Smooth muscle cell (in vitro differentiated cells): Measurements from ENCODE around the gene ZSCAN26. TPM values are rescaled to one million over a fixed set of nuclear protein-coding genes. Genes with fewer than 3 reads are reported as not detected.

Experiments
- DNase-seq: peaks from one replicate; lab custom pipeline; 2025; ENCODE audit not compliant: unreplicated experiment; lab: John Stamatoyannopoulos, UW
- H2AFZ ChIP-seq: fragments of 200-600 bp; sonication (generic); 2 replicates; pipeline ENCODE4 v1.6.0; 2016; ENCODE audit warnings: antibody characterized with exemption, low read depth, mild to moderate bottlenecking
- H3F3A ChIP-seq: fragments of 200-600 bp; sonication (generic); 2 replicates; pipeline ENCODE4 v1.6.0; 2017; ENCODE audit warnings: antibody characterized with exemption, low read depth
- H3K27ac ChIP-seq: fragments of 200-600 bp; sonication (generic); 2 replicates; pipeline ENCODE4 v1.5.1; 2016; ENCODE audit warnings: low read depth, mild to moderate bottlenecking
- H3K27me3 ChIP-seq: fragments of 200-600 bp; sonication (generic); 2 replicates; pipeline ENCODE4 v1.6.1; 2016; ENCODE audit warnings: low read depth, mild to moderate bottlenecking
- H3K36me3 ChIP-seq: fragments of 200-600 bp; sonication (generic); 2 replicates; pipeline ENCODE4 v1.5.1; 2016; ENCODE audit warnings: low read depth
- H3K4me1 ChIP-seq: fragments of 200-600 bp; sonication (generic); 2 replicates; pipeline ENCODE4 v1.5.1; 2016; ENCODE audit warnings: low read depth
- H3K4me2 ChIP-seq: fragments of 200-600 bp; sonication (generic); 2 replicates; pipeline ENCODE4 v1.6.0; 2016; ENCODE audit warnings: mild to moderate bottlenecking
- H3K4me3 ChIP-seq: fragments of 200-600 bp; sonication (generic); 2 replicates; pipeline ENCODE4 v1.5.1; 2016; ENCODE audit warnings: mild to moderate bottlenecking
- H3K79me2 ChIP-seq: fragments of 200-600 bp; sonication (generic); 2 replicates; pipeline ENCODE4 v1.6.0; 2016; ENCODE audit warnings: low read depth, mild to moderate bottlenecking
- H3K9ac ChIP-seq: fragments of 200-600 bp; sonication (generic); 2 replicates; pipeline ENCODE4 v1.6.0; 2016; ENCODE audit warnings: low read depth
- H3K9me3 ChIP-seq: fragments of 200-600 bp; sonication (generic); replicated peaks from 2 replicates; pipeline ENCODE4 v1.5.1; 2016; ENCODE audit warnings: low read depth
- H4K20me1 ChIP-seq: fragments of 200-600 bp; sonication (generic); 2 replicates; pipeline ENCODE4 v1.6.0; 2016; ENCODE audit warnings: low read depth
- WGBS: methylation state at CpG from one replicate; pipeline ENCODE4 v1.1.7; 2016; ENCODE audit warnings: low lambda C conversion rate; 5-methylcytosine and 5-hydroxymethylcytosine counted together
- polyA plus RNA-seq: library from polyadenylated mRNA; unstranded; fragments of >200 nt; fragmentation: Nextera tagmentation; extraction: Ambion mirVana; gene quantifications from 2 replicates; pipeline ENCODE4 v1.2.1, GENCODE V29; 2016
- total RNA-seq: library from RNA; depleted of rRNA; stranded (reverse); fragments of >200 nt; gene quantifications from 2 replicates; pipeline ENCODE4 v1.2.3, GENCODE V29; 2014
- TF ChIP-seq, protein P1 (sequence below): fragments of 200-600 bp; sonication (generic); IDR thresholded peaks from 2 replicates; pipeline ENCODE4 v1.5.1; 2017; ENCODE audit warnings: borderline replicate concordance, mild to moderate bottlenecking, antibody characterized with exemption; ENCODE audit not compliant: insufficient read depth, poor library complexity, severe bottlenecking

The ZSCAN26 gene
- total and polyA plus RNA-seq, 2 experiments from 2014 or later: 10.7 to 16.1 TPM

DNA sequence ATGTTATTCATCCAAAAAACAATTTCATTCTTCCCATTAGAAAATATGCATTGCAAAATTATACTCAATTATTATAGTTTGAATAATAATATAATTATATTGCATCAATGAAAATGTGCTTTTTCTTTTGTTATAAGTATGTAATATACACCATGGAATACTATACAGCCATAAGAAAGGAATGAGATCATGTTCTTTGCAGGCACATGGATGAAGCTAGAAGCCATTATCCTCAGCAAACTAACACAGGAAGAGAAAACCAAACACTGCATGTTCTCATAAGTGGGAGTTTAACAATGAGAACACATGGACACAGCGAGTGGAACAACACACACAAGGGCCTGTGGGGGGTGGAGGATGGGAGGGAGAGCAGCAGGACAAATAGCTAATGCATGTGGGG, 9.9 kb upstream of the ZSCAN26 start:
- H3K4me3 ChIP-seq: no peak overlapping the region
- H3K9ac ChIP-seq: no peak overlapping the region
- no peaks in the 10 kb centered on the region for H3K36me3 ChIP-seq
- H3K4me1 ChIP-seq: peaks cover 7% of the 10 kb centered on the region
- no peaks in the 10 kb centered on the region for H3K79me2 ChIP-seq
- no peaks in the 10 kb centered on the region for H3K27me3 ChIP-seq
- H4K20me1 ChIP-seq: no peaks in the 10 kb centered on the region
- no peak overlapping the region for H3K4me2 ChIP-seq
- H3K27ac ChIP-seq: no peak overlapping the region
- TF ChIP-seq, protein P1, sequence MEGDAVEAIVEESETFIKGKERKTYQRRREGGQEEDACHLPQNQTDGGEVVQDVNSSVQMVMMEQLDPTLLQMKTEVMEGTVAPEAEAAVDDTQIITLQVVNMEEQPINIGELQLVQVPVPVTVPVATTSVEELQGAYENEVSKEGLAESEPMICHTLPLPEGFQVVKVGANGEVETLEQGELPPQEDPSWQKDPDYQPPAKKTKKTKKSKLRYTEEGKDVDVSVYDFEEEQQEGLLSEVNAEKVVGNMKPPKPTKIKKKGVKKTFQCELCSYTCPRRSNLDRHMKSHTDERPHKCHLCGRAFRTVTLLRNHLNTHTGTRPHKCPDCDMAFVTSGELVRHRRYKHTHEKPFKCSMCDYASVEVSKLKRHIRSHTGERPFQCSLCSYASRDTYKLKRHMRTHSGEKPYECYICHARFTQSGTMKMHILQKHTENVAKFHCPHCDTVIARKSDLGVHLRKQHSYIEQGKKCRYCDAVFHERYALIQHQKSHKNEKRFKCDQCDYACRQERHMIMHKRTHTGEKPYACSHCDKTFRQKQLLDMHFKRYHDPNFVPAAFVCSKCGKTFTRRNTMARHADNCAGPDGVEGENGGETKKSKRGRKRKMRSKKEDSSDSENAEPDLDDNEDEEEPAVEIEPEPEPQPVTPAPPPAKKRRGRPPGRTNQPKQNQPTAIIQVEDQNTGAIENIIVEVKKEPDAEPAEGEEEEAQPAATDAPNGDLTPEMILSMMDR: no peak
- no peak for DNase-seq
- WGBS: 0% methylated on average over 1 of the region's 1 CpG
- H2AFZ ChIP-seq: no peak overlapping the region
- no peaks in the 10 kb centered on the region for H3F3A ChIP-seq
- no peaks in the 10 kb centered on the region for H3K9me3 ChIP-seq

GRCh38 chr6:28258877-28259777, 7.8 kb upstream of the ZSCAN26 start, which contains the start of gene NKAPL:
TSS of gene NKAPL (plus strand) at chr6:28259297. CDS start at chr6:28259372, 75 bp downstream.
- Histone ChIP-seq H3K9ac (no peak within 1 kb of the TSS), H3K79me2 (no peaks in the 10 kb centered on the region), H2AFZ (no peak within 1 kb of the TSS), H3K4me3 (no peak within 1 kb of the TSS), H3K4me2 (no peak within 1 kb of the TSS), H3K36me3 (no peaks in the 10 kb centered on the region), H3K27me3 (no peaks in the 10 kb centered on the region), H4K20me1 (no peaks in the 10 kb centered on the region), H3K27ac (no peak within 1 kb of the TSS), H3K4me1 (no peaks in the 10 kb centered on the region), H3F3A (no peaks in the 10 kb centered on the region), H3K9me3 (no peaks in the 10 kb centered on the region)
- 88% methylated on average over 58 of the region's 58 CpGs for WGBS
- no peak for DNase-seq
- TF ChIP-seq, protein P1: no peak

DNA sequence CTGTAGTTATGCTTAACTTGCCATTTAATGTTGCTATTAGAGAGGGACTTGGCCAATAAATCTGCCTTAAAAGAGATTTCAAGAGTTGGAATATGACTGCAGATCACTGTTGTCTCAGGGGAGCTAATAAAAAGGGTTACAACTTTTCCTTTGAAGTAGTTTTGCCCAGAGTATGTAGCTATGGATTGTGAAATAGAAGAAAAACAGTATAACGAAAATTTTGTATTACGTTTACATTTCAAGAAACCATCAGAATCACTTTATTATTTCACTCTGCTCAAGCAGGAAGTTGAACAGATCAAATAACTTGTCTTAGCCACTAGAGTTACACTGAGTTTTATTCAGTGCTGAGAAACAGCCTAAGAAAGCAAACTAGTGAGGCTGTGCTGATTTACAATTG, 3.0 kb upstream of the ZSCAN26 start:
- H2AFZ ChIP-seq: peak overlapping the region; percentile 51
- peaks cover 8% of the 10 kb centered on the region for H3F3A ChIP-seq
- H3K4me2 ChIP-seq: no peak overlapping the region
- no peak overlapping the region for H3K4me3 ChIP-seq
- no peak overlapping the region for H3K9ac ChIP-seq
- H3K36me3 ChIP-seq: no peaks in the 10 kb centered on the region
- no peak for DNase-seq
- H3K9me3 ChIP-seq: no peaks in the 10 kb centered on the region
- TF ChIP-seq, protein P1: no peak
- H3K27me3 ChIP-seq: no peaks in the 10 kb centered on the region
- WGBS: 61% methylated on average over 2 of the region's 2 CpGs
- peaks cover 24% of the 10 kb centered on the region for H3K79me2 ChIP-seq
- H4K20me1 ChIP-seq: no peaks in the 10 kb centered on the region
- peaks cover 20% of the 10 kb centered on the region for H3K4me1 ChIP-seq
- no peak overlapping the region for H3K27ac ChIP-seq
